Stimulated activated CD4-positive, alpha-beta T cell treated with anti-CD3 and anti-CD28 coated beads, Interleukin-4, amount 100 ng/mL, for 1 hour (primary cell): ENCODE results near the gene NAA35.
"Not testable (repeated sequence)": the region's sequence is repeated elsewhere in the genome, so short reads cannot be mapped to it uniquely, and the experiment has no call there.

Experiments used
- DNase-seq: peaks from one replicate; pipeline ENCODE4 v3.0.0-alpha.2; 2020

The NAA35 gene

DNA sequence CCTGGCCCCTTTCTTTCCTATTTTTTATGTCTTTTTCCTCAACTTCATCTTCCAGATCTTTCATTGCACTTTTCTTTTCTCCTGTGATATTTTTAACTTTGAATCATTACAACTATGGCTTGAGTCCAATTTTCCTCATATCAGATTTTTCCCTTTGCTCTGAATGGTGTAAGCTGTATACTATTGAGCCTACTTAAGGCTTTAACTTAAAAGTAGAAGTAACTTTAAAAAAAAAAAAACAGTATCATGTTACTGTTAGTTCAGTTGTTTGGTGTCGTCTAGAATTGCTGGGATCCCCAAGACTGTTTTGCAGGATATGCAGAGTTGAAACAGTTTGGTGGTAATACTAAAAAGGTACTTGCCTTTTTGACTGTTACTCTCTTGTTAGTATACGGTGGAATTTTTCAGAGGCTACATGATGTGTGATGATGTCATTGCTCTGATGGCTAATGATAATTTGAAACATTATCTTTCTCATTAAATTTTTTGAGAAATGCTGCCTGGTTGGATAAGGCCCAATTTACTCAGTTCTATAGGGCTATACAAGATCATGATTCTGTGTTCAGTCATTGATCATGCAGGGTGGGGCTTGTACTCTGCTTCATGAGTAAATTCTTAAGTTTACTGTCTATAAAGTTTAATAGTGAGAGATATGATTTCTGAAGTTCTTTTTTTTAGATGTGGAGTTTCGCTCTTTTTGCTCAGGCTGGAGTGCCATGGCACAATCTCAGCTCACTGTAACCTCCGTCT, 8.8 kb downstream of the NAA35 start:
- DNase-seq: no peak

DNA sequence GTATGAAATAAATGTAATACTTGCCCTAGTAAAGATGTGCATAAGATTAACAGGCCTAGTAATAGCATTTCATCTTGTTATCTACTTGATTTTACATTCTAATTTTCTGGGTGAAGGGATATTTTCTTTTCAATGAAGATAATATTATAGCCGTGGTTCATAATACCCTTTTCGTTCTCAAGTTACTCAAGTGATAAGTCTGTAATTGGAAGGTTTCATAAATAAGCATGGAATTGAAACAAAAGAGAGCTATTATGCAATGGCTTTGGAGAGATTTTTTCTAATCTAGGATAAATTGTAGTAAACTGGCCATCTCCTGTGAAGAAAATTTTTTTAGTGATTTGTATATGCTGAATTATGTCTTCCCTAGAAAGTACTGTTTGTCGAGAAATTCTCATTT, 19.0 kb downstream of the NAA35 start:
- no peak for DNase-seq

DNA sequence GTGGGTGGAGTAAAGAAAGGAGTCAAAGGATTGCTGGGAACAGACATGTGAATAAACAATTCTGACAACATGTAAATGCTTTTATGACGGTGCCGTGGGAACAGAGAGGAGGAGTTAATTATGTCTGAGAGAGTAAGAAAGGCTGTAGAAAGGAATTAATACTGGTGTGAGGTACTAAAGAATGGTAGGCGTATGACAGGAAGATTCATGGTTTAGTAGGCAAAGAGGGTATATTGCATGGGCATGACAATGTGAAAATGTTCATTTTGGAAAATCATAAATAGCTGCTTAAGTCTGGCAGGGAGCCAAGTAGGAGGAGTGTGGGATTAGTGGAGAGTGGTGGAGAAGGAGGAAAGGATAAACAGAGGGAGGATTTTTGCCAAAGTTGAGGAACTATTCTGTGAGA, 19.7 kb downstream of the NAA35 start:
- DNase-seq: no peak

- DNase-seq: no peak
Measured at GRCh38 chr9:85964526-85964925, 23.6 kb downstream of the NAA35 start.

DNA sequence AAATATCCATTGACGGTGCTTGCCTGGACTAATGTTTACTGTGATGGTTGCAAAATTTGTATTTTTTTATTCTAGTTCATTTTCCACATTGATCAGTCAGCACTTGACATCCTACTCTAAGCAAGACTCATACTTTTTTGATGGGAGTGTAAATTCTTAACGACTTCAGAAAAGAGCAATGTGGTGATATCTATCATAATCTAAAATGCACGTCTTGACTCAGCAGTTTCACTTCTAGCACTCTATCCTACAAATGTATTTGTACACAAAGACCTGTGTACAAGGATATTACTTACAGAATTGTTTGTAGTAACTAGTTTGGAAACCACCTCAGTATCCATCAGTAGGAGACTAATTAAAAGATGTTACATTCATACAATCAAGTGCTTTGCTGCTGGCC, 24.0 kb downstream of the NAA35 start:
- no peak for DNase-seq

- DNase-seq: no peak
Measured at GRCh38 chr9:85969727-85970126, 28.8 kb downstream of the NAA35 start.

- no peak for DNase-seq
Measured at GRCh38 chr9:85971731-85972130, 30.8 kb downstream of the NAA35 start.

DNA sequence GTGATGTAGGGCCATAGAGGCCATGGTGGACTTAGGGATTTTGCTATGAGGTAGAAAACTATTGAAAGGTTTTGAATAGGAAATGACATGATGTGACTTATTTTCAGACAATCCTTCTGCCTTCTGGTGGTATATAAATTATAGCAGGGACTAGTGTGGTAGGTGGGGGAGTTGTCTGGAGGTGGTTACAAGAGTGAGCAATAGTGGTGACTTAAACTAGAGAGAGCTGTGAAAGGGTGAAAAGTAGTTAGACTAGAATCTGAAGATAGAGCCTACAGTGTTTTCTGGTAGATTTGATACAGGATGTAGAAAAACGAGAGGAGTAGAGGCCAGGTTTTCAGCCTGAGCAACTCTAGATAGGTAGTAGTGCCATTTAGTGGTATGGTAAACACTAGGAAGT, 32.3 kb downstream of the NAA35 start:
- DNase-seq: no peak

GRCh38 chr9:85974055-85974547, 33.2 kb downstream of the NAA35 start:
- DNase-seq: not testable (repeated sequence)

DNA sequence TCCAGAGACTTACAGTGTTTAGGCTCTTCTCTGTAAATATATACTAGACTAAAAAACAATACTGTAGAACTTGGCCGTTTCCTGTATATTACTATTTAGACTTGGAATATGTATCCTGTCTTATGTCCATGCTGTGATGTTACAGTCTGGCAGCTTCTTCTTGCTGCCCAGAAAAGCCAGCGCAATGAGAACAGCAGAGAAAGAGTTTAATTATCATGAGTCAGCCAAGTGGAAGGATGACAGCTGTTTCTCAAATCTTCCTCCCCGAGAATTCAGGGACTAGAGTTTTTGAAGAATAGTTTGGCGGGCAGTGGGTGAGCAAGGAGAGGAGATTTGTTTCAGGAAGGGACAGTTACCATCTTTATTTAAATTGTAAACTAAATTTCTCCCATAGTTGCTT, 37.5 kb downstream of the NAA35 start:
- no peak for DNase-seq

- DNase-seq: no peak
Measured at GRCh38 chr9:85981369-85981768, 40.4 kb downstream of the NAA35 start.

DNA sequence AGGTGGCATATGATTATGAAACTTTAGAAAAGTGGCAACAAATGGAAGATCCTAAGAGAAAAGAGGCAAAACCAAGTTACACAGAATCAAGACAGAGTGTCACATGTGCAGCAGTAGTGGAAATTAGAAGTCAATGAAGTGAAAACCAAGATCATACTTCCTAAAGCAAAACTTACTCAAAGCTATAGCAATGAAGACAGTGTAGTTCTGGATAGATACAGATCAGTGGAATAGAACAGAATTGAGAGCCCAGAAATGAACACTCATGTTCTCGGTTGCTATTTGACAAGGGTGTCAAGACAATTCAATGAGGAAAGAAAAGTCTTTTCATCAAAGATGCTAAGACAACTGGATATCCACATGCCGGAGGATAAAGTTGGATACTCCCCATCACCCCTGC, 43.5 kb downstream of the NAA35 start:
- no peak for DNase-seq

GRCh38 chr9:85987236-85987635, 46.3 kb downstream of the NAA35 start:
- DNase-seq: no peak

- DNase-seq: no peak
Measured at GRCh38 chr9:85994191-85994590, 53.2 kb downstream of the NAA35 start.

DNA sequence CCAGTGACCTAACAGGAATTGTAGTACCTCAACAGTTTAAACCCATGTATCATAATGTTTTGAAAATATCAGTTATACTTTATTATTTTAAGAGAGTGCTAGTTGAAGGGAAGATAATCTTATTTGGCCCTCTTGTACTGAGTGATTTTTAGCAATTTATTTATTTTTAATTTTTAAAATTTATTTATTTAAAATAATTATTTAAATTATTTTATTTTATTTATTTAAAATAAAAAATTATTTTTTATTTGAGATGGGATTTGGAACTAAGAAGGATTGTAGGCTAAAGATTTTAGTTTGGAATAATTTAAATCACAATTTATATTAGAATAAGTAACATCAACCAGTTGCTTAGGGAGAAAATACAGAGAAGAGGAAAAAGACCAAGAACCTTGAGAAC, 54.2 kb downstream of the NAA35 start:
- no peak for DNase-seq

DNA sequence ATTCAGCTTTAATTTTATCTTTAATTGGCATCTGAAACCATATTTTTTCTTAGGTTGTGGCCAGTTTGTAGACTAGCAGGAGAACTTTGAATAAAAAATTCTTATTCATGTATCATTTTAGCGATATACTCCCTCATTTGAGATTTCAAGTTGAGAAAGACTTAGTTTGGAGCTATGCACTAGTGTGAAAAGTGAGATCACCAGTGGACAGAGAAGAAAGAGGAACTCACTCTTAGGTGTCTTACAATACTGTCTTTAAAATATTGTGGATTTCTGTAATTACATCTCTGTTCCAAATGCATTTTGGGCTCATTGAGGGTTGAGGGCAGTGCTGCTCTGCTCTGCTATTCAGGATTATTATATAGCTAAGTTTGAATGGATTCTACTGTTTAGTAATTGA, 54.7 kb downstream of the NAA35 start:
- no peak for DNase-seq

- DNase-seq: no peak
Measured at GRCh38 chr9:86005253-86005775, 64.4 kb downstream of the NAA35 start.

DNA sequence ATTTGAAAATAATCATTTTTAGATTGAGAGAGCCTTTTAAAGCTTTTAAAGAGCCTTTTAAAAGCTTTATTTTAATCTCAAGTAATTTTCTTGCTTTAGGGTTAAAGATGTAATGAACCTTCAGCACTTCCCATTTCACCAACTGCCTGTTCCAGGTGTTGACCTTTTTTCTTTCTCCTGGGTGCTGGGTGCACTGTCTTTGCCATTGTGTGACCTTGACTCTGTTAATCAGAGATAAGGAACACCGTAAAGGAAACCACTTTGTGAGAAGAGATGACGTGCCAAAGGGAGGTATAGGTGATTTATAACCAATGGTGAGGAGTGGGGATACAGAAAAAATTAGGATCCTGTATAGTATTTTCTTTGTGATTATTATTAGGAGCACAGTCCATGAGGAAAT, 68.2 kb downstream of the NAA35 start:
- no peak for DNase-seq

DNA sequence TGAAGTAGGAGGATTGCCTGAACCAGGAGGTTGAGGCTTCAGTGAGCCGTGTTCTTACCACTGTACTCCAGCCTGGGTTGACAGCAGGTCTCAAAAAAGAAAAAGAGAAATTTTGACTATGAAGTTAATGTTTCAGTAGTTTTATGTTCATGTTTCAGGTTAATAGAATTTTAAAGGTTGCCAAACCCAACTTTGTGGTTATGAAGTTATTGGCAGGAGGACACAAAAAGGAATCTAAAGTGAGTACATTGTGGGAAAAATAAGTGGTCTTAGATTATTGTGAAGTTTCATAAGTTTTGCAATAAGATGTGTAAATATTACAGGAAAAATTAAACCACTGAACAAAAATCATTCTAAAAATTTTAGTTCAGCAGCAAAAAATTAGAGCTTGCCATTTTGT, 79.8 kb downstream of the NAA35 start:
- no peak for DNase-seq

- DNase-seq: no peak
Measured at GRCh38 chr9:86021166-86021565, 80.2 kb downstream of the NAA35 start.

DNA sequence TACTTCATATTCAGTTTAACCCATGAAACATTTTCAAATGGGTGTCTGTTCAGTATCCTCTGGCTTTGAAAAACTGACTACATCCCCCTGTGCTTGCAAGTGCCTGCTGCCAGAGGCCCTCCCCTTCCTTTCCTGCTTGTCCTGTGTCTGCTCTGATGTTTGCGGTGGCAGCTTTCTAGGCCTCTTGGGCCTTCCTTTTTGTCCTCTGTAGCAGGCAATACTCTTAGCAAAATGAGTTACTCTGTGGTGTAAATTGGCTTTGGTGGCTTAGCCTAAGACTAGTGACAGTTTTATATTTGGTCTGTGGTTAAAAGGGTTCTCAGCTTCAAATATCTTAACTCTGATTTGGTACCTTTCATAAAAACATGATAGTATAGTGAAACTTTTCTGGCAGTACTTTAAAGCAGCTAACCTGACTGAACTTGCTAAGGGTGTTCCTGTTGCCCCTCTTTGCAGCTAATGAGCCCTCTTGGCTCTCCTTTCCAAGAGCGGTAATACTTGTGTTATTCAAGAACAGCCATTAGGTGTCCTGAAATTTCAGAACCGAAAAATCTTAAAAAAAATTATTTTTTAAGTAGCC, 81.8 kb downstream of the NAA35 start:
- no peak for DNase-seq

- DNase-seq: no peak
Measured at GRCh38 chr9:86027767-86028166, 86.8 kb downstream of the NAA35 start.

- DNase-seq: no peak
Measured at GRCh38 chr9:86034863-86035734, 94.2 kb downstream of the NAA35 start.
